ENCODE data around the gene ZNF44.

ZNF44 gene

GRCh38 chr19:12230751-12231733 lies 63.6 kb downstream of the ZNF44 start:
- Mint-ChIP-seq H3K9me3 (peaks cover 5% of the 10 kb centered on the region), H3K36me3 (peaks cover 26% of the 10 kb centered on the region), H3K4me3 (no peak overlapping the region), H3K27ac (no peak overlapping the region), H3K4me1 (no peaks in the 10 kb centered on the region), H3K27me3 (no peaks in the 10 kb centered on the region)
- no peak for ATAC-seq (ENCODE audit: low read depth)
- no peak for DNase-seq (ENCODE audit: low spot score in 2 of 2)

- H3K27ac Mint-ChIP-seq = no peak overlapping the region
- ATAC-seq (ENCODE audit: low read depth) (no peak), DNase-seq (ENCODE audit: low spot score in 2 of 2) (no peak)
- peaks cover 5% of the 10 kb centered on the region for H3K9me3 Mint-ChIP-seq
- H3K4me1 Mint-ChIP-seq = no peaks in the 10 kb centered on the region
- H3K36me3 Mint-ChIP-seq = peaks cover 28% of the 10 kb centered on the region
- H3K27me3 Mint-ChIP-seq = no peaks in the 10 kb centered on the region
- H3K4me3 Mint-ChIP-seq = no peak overlapping the region
Observed at GRCh38 chr19:12229990-12230389, 64.7 kb downstream of the ZNF44 start.

GRCh38 chr19:12224676-12225075 lies 70.0 kb downstream of the ZNF44 start:
- no peak for ATAC-seq (ENCODE audit: low read depth)
- Mint-ChIP-seq H3K9me3 (peaks cover under 1% of the 10 kb centered on the region), H3K4me1 (no peaks in the 10 kb centered on the region), H3K27ac (no peak overlapping the region), H3K36me3 (peaks cover 14% of the 10 kb centered on the region), H3K27me3 (no peaks in the 10 kb centered on the region), H3K4me3 (no peak overlapping the region)
- no peak for DNase-seq (ENCODE audit: low spot score in 2 of 2)

- no peak for DNase-seq (ENCODE audit: low spot score in 2 of 2)
- H3K9me3 Mint-ChIP-seq = peaks cover 4% of the 10 kb centered on the region
- H3K36me3 Mint-ChIP-seq = peaks cover 16% of the 10 kb centered on the region
Observed at GRCh38 chr19:12222980-12223630, 71.6 kb downstream of the ZNF44 start.

More at GRCh38 chr19:12222980-12223630, 71.6 kb downstream of the ZNF44 start:
- no peaks in the 10 kb centered on the region for H3K27me3 Mint-ChIP-seq
- no peaks in the 10 kb centered on the region for H3K4me1 Mint-ChIP-seq
- H3K4me3 Mint-ChIP-seq = no peak overlapping the region
- no peak overlapping the region for H3K27ac Mint-ChIP-seq
- no peak for ATAC-seq (ENCODE audit: low read depth)

Data from memory B cell (primary cell).